Large intestine (tissue), 3 donors: ENCODE data around the gene EVC. TPM values are rescaled to one million over a fixed set of nuclear protein-coding genes. Genes with fewer than 3 reads are reported as not detected.

ENCODE experiments used
- DNase-seq, 2 donors: peaks; one replicate each; pipeline versions ENCODE4 v3.0.0 to v3.0.0-alpha.2; 2013
- H3K27ac ChIP-seq: one replicate; pipeline ENCODE4 v1.5.1; 2013; ENCODE audit warnings: low read length
- H3K27me3 ChIP-seq: 2 replicates; pipeline ENCODE4 v1.6.1; 2013; ENCODE audit warnings: low read length; ENCODE audit not compliant: control insufficient read depth, insufficient read depth
- H3K36me3 ChIP-seq: 2 replicates; pipeline ENCODE4 v1.6.1; 2013; ENCODE audit warnings: low read length; ENCODE audit not compliant: control insufficient read depth, insufficient read depth
- H3K4me1 ChIP-seq: one replicate; pipeline ENCODE4 v1.6.1; 2013; ENCODE audit warnings: low read length; ENCODE audit not compliant: control insufficient read depth, insufficient read depth
- H3K4me3 ChIP-seq: one replicate; pipeline ENCODE4 v1.5.1; 2013; ENCODE audit warnings: low read length
- H3K9me3 ChIP-seq: one replicate; pipeline ENCODE4 v1.6.1; 2013; ENCODE audit warnings: mild to moderate bottlenecking, low read depth, low read length, moderate library complexity; ENCODE audit not compliant: control insufficient read depth
- WGBS: methylation state at CpG from one replicate; pipeline ENCODE4 v1.1.5; 2013; ENCODE audit warnings: low lambda C conversion rate; ENCODE audit not compliant: insufficient coverage; 5-methylcytosine and 5-hydroxymethylcytosine counted together
- polyA plus RNA-seq: library from polyadenylated mRNA; unstranded; fragments of 120-200 nt; gene quantifications from one replicate; pipeline ENCODE4 v1.2.1, GENCODE V29; 2013

Gene EVC
- polyA plus RNA-seq, 1 donor, result 4.6 TPM

GRCh38 chr4:5858020-5858769 is 147.2 kb downstream of the EVC start:
- Histone ChIP-seq H3K36me3 (no peaks in the 10 kb centered on the region), H3K9me3 (peaks cover 5% of the 10 kb centered on the region), H3K4me3 (no peak overlapping the region), H3K4me1 (no peaks in the 10 kb centered on the region), H3K27ac (no peak overlapping the region), H3K27me3 (no peaks in the 10 kb centered on the region)
- DNase-seq, result no peak
- WGBS, result 68% methylated on average over 4 of the region's 16 CpGs

GRCh38 chr4:5863461-5864113 is 152.6 kb downstream of the EVC start:
- no peak overlapping the region for H3K4me3 ChIP-seq
- H3K27me3 ChIP-seq, result no peaks in the 10 kb centered on the region
- no peaks in the 10 kb centered on the region for H3K4me1 ChIP-seq
- H3K9me3 ChIP-seq, result no peaks in the 10 kb centered on the region
- WGBS, result no CpG with 5 or more reads among the region's 15 CpGs
- no peak for DNase-seq
- no peaks in the 10 kb centered on the region for H3K36me3 ChIP-seq
- no peak overlapping the region for H3K27ac ChIP-seq

Other genes starting within 250 kb of the EVC start
- gene EVC2, start 2.6 kb upstream of the EVC start, polyA plus RNA-seq, result 1.3 TPM
- gene CRMP1, start 181.9 kb downstream of the EVC start, polyA plus RNA-seq, result 31.5 TPM